Activated CD4-positive, alpha-beta T cell treated with anti-CD3 and anti-CD28 coated beads, Interleukin-2, amount 10 ng/mL, durations not matched to agents 7 days and 5 days (primary cell): ENCODE data around the gene EPN1. TPM values are rescaled to one million over a fixed set of nuclear protein-coding genes. Genes with fewer than 3 reads are reported as not detected.

Experiments used
- CTCF ChIA-PET: fragments of 350-600 bp; sonication (Branson Sonifier 250); formaldehyde crosslinking; loops from one replicate; lab custom pipeline; 2021; ENCODE audit warnings: antibody characterized with exemption; lab: Charles Lee
- POLR2A ChIA-PET: fragments of 350-600 bp; sonication (Branson Sonifier 250); formaldehyde crosslinking; loops from one replicate; lab custom pipeline; 2021; ENCODE audit warnings: antibody characterized with exemption; lab: Charles Lee
- DNase-seq: peaks from one replicate; pipeline ENCODE4 v3.0.0-alpha.2; 2020
- H3K27ac Mint-ChIP-seq: one replicate; pipeline ENCODE4 v1.8.0; 2021; ENCODE audit warnings: mild to moderate bottlenecking, moderate library complexity, mixed read lengths
- H3K27me3 Mint-ChIP-seq: one replicate; pipeline ENCODE4 v1.8.0; 2021; ENCODE audit warnings: mixed read lengths
- H3K36me3 Mint-ChIP-seq: one replicate; pipeline ENCODE4 v1.8.0; 2021; ENCODE audit warnings: low read depth, mixed read lengths
- H3K4me1 Mint-ChIP-seq: one replicate; pipeline ENCODE4 v1.8.0; 2021; ENCODE audit warnings: mixed read lengths
- H3K4me3 Mint-ChIP-seq: one replicate; pipeline ENCODE4 v1.8.0; 2021; ENCODE audit warnings: mild to moderate bottlenecking, moderate library complexity, mixed read lengths
- H3K9me3 Mint-ChIP-seq: one replicate; pipeline ENCODE4 v1.8.0; 2021; ENCODE audit warnings: mixed read lengths
- total RNA-seq, 2 experiments: library from RNA; stranded (reverse); gene quantifications; one replicate each; pipeline ENCODE4 v1.2.3, GENCODE V29; 2021

Gene EPN1
- total RNA-seq, 2 experiments from 2014 or later: 50.8 to 64.2 TPM

- H3K9me3 Mint-ChIP-seq: no peaks in the 10 kb centered on the region
- no peak overlapping the region for H3K27ac Mint-ChIP-seq
- DNase-seq: no peak
- ChIA-PET POLR2A (no interaction called here), CTCF (no interaction called here)
- no peak overlapping the region for H3K4me3 Mint-ChIP-seq
- no peaks in the 10 kb centered on the region for H3K4me1 Mint-ChIP-seq
- H3K27me3 Mint-ChIP-seq: no peaks in the 10 kb centered on the region
- peaks cover 21% of the 10 kb centered on the region for H3K36me3 Mint-ChIP-seq
These were observed 20.7 kb downstream of the EPN1 start for GRCh38 chr19:55695511-55696290.

GRCh38 chr19:55696301-55697068 is 21.5 kb downstream of the EPN1 start:
- Mint-ChIP-seq H3K4me1 (peaks cover 1% of the 10 kb centered on the region), H3K27me3 (no peaks in the 10 kb centered on the region), H3K4me3 (no peak overlapping the region), H3K36me3 (peaks cover 23% of the 10 kb centered on the region), H3K9me3 (no peaks in the 10 kb centered on the region), H3K27ac (no peak overlapping the region)
- CTCF ChIA-PET: no interaction called here
- POLR2A ChIA-PET: no interaction called here
- DNase-seq: no peak

GRCh38 chr19:55697069-55697440 is 22.0 kb downstream of the EPN1 start:
- Mint-ChIP-seq H3K36me3 (peaks cover 25% of the 10 kb centered on the region), H3K4me1 (peaks cover 3% of the 10 kb centered on the region), H3K4me3 (no peak overlapping the region), H3K27ac (peak overlapping the region; percentile 11), H3K9me3 (no peaks in the 10 kb centered on the region), H3K27me3 (no peaks in the 10 kb centered on the region)
- POLR2A ChIA-PET: no interaction called here
- DNase-seq: no peak
- CTCF ChIA-PET: no interaction called here

GRCh38 chr19:55697698-55698097 is 22.7 kb downstream of the EPN1 start:
- peaks cover 25% of the 10 kb centered on the region for H3K36me3 Mint-ChIP-seq
- no peak for DNase-seq
- peak overlapping the region; percentile 11 for H3K27ac Mint-ChIP-seq
- CTCF ChIA-PET: no interaction called here
- H3K9me3 Mint-ChIP-seq: no peaks in the 10 kb centered on the region
- POLR2A ChIA-PET: no interaction called here
- H3K4me1 Mint-ChIP-seq: peaks cover 3% of the 10 kb centered on the region
- H3K4me3 Mint-ChIP-seq: no peak overlapping the region
- no peaks in the 10 kb centered on the region for H3K27me3 Mint-ChIP-seq

GRCh38 chr19:55698256-55698655 is 23.2 kb downstream of the EPN1 start:
- no peak for DNase-seq
- Mint-ChIP-seq H3K27me3 (no peaks in the 10 kb centered on the region), H3K4me3 (no peak overlapping the region), H3K36me3 (peaks cover 24% of the 10 kb centered on the region), H3K4me1 (peaks cover 3% of the 10 kb centered on the region), H3K9me3 (no peaks in the 10 kb centered on the region), H3K27ac (no peak overlapping the region)
- ChIA-PET CTCF (no interaction called here), POLR2A (no interaction called here)

GRCh38 chr19:55699221-55699620 is 24.2 kb downstream of the EPN1 start:
- CTCF ChIA-PET: no interaction called here
- no peaks in the 10 kb centered on the region for H3K9me3 Mint-ChIP-seq
- H3K27me3 Mint-ChIP-seq: no peaks in the 10 kb centered on the region
- POLR2A ChIA-PET: no interaction called here
- H3K4me1 Mint-ChIP-seq: peaks cover 8% of the 10 kb centered on the region
- peaks cover 21% of the 10 kb centered on the region for H3K36me3 Mint-ChIP-seq
- no peak overlapping the region for H3K4me3 Mint-ChIP-seq
- H3K27ac Mint-ChIP-seq: no peak overlapping the region
- no peak for DNase-seq

GRCh38 chr19:55700813-55701212 is 25.8 kb downstream of the EPN1 start:
- peaks cover 9% of the 10 kb centered on the region for H3K4me1 Mint-ChIP-seq
- no peak overlapping the region for H3K4me3 Mint-ChIP-seq
- no peaks in the 10 kb centered on the region for H3K9me3 Mint-ChIP-seq
- ChIA-PET CTCF (no interaction called here), POLR2A (no interaction called here)
- no peaks in the 10 kb centered on the region for H3K27me3 Mint-ChIP-seq
- DNase-seq: no peak
- peaks cover 25% of the 10 kb centered on the region for H3K36me3 Mint-ChIP-seq
- no peak overlapping the region for H3K27ac Mint-ChIP-seq

GRCh38 chr19:55702131-55702627 is 27.2 kb downstream of the EPN1 start:
- Mint-ChIP-seq H3K27ac (no peak overlapping the region), H3K9me3 (no peaks in the 10 kb centered on the region), H3K36me3 (peaks cover 25% of the 10 kb centered on the region), H3K4me3 (no peak overlapping the region), H3K27me3 (no peaks in the 10 kb centered on the region), H3K4me1 (peaks cover 9% of the 10 kb centered on the region)
- ChIA-PET CTCF (interaction anchor here (0.7 to 1.7 kb wide), 2 partner anchors 9 to 1253 kb away, joined by 3 to 5 read pairs; no protein-coding TSS in a partner anchor), POLR2A (no interaction called here)
- no peak for DNase-seq

- ChIA-PET POLR2A (no interaction called here), CTCF (interaction anchor here (0.7 to 1.7 kb wide), 3 partner anchors 11 to 362 kb away, joined by 3 to 5 read pairs (median 3); no protein-coding TSS in a partner anchor)
- Mint-ChIP-seq H3K4me3 (no peak overlapping the region), H3K9me3 (no peaks in the 10 kb centered on the region), H3K27me3 (no peaks in the 10 kb centered on the region), H3K4me1 (peaks cover 9% of the 10 kb centered on the region), H3K27ac (no peak overlapping the region), H3K36me3 (peaks cover 20% of the 10 kb centered on the region)
- peak; percentile 39 for DNase-seq
These were observed 28.8 kb downstream of the EPN1 start for GRCh38 chr19:55703790-55704215.

GRCh38 chr19:55704494-55705245 is 29.6 kb downstream of the EPN1 start:
- ChIA-PET POLR2A (no interaction called here), CTCF (interaction anchor here (0.7 to 1.3 kb wide), 2 partner anchors 72 to 361 kb away, joined by 3 read pairs; no protein-coding TSS in a partner anchor)
- H3K36me3 Mint-ChIP-seq: peaks cover 16% of the 10 kb centered on the region

GRCh38 chr19:55705972-55706371 is 30.9 kb downstream of the EPN1 start:
- Mint-ChIP-seq H3K4me1 (peaks cover 9% of the 10 kb centered on the region), H3K4me3 (no peak overlapping the region), H3K27me3 (peaks cover 7% of the 10 kb centered on the region), H3K27ac (no peak overlapping the region), H3K9me3 (no peaks in the 10 kb centered on the region), H3K36me3 (peaks cover 13% of the 10 kb centered on the region)
- no peak for DNase-seq
- ChIA-PET CTCF (no interaction called here), POLR2A (no interaction called here)

More at GRCh38 chr19:55704494-55705245, 29.6 kb downstream of the EPN1 start:
- Mint-ChIP-seq H3K4me3 (no peak overlapping the region), H3K27me3 (peaks cover 5% of the 10 kb centered on the region), H3K27ac (no peak overlapping the region), H3K4me1 (peaks cover 9% of the 10 kb centered on the region), H3K9me3 (no peaks in the 10 kb centered on the region)
- no peak for DNase-seq

- POLR2A ChIA-PET: no interaction called here
- no peak overlapping the region for H3K27ac Mint-ChIP-seq
- H3K27me3 Mint-ChIP-seq: peaks cover 7% of the 10 kb centered on the region
- no peak for DNase-seq
- peaks cover 3% of the 10 kb centered on the region for H3K36me3 Mint-ChIP-seq
- CTCF ChIA-PET: no interaction called here
- peaks cover 12% of the 10 kb centered on the region for H3K9me3 Mint-ChIP-seq
- no peak overlapping the region for H3K4me3 Mint-ChIP-seq
- H3K4me1 Mint-ChIP-seq: no peaks in the 10 kb centered on the region
These were observed 36.7 kb downstream of the EPN1 start for GRCh38 chr19:55711719-55712118.
